GM18858 (cell line): ENCODE data around the gene ACAD10.

ENCODE experiments used
- ATAC-seq: cut with Tn5 transposase; IDR thresholded peaks from one replicate; pipeline ENCODE4 v1.9.1; 2021; ENCODE audit not compliant: unreplicated experiment

Gene ACAD10

DNA sequence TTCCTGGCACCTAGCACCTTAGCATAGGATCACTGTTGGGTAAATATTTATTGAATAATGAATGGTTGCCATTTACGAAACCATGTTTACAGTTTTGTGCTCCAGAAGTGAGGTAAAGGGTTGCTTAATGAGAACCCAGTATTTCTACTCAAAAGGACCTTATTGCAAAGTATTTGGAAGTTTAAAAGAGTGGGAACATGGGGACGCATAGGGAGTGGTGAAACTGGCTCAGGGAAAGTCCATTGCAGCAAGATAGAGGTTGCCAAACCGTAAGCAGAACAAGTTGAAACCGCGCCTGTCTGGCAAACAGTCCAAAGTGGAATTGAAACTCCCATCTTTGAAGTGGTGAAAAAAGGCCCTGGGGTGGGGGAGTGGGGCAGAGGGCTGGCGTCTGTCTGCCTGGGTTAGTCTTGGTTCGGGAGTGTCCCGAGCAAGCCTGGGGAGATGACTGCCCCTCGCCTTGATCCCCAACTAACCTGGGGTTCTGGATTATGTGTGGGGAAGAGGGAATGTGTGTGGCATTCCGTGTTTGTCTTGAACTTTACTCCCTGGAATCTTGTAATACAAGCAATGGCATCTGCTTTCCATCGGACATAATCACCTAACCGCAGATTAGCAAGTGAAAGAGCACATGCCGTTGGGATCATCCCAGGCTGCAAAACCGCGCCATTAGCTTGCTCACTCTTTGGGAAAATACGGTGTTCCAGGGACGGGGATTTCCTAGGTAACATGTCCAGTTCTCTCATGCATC is 88.1 kb downstream of the ACAD10 start:
- ATAC-seq: peak; percentile 37

DNA sequence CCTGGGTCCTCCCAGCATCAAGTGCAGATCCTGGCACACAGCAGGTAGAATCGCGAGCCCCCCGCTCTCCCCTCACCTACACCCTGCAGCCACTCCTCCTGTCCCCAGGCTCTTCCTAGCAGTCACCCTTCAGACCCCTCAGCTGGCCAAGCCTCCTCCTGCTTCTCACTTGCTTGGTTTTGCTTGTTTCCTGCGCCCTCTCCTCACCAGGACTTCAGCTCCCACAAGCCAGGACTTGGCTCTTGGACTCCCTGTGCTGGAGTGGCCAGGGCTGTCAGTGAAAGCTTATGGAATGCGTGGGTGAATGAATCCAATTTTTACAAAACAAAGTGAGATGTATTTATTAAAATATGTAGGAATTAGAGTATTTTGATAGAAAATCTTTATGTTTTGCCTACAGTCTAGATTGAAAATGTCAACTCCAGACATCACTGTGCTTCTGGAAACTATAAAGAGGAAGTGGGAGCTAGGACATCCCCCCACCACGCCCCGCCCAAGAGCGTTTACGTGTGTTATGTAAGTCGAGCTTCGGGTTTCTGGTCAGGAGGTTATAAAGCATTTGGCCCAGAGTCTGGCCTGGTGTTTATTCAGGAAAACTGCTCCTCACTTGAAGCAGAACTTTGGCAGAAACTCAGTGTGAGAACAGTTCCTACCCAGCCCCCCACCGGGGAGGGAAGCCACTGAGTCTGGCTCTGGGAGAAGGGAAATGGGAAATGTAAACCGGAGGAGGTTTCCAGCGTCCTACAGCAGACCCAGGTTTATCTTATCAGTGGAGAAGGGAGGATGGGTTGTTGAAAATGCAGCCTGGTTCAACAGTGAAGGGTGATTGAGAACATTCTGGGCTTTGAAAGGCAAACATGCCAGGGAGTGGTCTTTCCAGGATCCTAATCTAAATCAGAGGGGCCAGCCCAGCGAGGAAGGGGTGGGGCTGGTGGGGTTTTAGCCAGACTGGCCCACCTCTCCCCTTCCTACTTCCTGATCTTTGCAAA is 89.6 kb downstream of the ACAD10 start:
- no peak for ATAC-seq

GRCh38 chr12:111776836-111777344 is 91.0 kb downstream of the ACAD10 start:
- ATAC-seq: no peak

GRCh38 chr12:111777345-111778045 is 91.6 kb downstream of the ACAD10 start:
- ATAC-seq: no peak

DNA sequence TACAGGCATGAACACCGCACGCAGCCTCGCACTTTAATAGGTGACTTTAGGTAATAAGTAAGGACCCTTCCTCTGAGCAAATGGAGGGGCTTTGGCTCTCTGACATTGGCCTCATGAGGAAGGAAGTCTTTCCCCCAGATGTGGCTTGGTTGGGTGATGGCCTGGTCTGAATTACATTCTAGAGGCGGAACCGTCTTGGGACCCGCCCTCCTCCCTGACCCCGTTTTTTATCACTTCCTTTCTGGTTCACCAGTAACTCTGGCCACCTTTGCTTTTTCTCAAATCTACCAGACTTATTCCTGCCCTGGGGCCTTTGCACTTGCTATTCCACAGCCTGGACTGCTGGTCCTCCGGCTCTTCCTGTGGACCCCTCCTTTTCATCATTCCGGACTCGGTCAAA is 94.3 kb downstream of the ACAD10 start:
- no peak for ATAC-seq

DNA sequence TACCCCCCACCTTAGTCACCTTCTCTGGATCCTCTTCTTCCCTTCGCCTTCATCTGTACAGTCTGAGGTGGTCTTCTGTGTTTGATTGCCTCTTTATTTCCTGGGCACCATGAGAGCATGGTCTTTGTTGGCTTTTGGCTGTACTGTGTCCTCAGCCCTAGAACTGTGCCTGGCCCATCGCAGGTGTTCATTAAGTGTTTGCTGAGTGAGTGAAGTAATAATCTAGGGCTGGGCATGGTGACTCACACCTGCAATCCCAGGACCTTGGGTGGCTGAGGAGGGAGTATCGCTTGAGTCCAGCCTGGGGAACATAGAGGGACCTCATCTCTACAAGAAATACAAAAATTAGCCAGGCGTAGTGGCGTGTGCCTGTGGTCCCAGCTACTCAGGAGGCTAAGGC is 94.8 kb downstream of the ACAD10 start:
- ATAC-seq: no peak

DNA sequence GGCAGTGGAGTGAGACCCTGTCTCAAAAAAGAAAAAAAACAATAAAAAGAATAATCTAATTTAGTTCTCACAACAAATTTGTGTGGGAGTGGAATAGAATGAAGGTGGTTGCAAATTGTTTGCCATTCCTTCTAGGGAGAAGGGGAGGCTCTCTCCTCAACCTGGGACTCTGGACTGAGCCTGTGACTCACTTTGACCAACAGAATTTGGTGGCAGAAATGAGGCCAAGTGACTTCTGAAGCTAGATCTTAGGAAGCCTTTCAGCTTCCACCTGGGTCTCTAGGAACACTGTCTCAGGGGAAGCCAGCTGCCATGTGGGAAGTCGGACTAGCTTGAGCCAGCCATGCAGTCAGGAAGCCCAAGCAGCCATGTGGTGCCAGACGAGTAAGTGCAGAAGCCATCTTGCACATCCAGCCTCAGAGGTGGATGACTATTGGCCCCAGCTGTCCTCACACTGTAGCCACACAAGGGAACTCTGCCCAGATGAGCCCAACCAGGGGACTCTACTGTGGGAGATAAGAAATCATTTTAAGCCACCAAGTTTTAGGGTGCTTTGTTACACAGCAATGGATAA is 95.3 kb downstream of the ACAD10 start:
- ATAC-seq: no peak

- no peak for ATAC-seq
Observed at GRCh38 chr12:111783046-111783445, 97.2 kb downstream of the ACAD10 start.

DNA sequence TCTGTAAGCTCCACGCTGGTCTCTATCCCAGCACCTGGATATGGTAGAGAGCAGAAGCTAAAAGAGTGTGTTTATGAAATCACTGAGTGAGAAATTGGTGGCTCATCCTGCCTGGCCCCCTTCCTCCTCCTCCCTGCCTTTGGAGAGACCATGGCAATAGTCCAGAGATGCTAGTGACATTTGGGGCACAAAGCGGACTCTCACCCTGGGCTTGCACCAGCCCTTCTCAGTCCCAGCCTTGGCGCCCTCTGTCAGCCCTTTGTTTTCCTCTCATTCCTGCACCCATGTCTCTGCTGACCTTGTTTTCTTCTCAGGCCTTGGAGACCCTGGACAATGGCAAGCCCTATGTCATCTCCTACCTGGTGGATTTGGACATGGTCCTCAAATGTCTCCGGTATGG is 99.1 kb downstream of the ACAD10 start:
- no peak for ATAC-seq

DNA sequence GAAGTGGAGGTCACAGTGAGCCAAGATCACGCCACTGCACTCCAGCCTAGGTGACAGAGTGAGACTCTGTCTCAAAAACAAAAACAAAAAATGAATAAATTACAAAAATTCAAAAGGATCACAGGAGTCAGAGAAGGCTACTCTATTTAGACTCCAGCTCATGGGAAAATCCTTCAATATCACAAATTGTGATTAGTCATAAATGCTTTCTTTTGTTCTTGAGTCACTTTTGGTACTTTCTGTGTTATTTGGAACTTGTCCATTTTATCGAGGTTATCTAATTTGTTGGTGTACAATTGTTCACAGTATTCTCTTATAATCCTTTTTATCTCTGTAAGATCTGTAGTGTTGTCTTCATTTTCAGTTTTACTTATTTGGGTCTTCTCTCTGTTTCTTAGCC is 99.8 kb downstream of the ACAD10 start:
- ATAC-seq: no peak

DNA sequence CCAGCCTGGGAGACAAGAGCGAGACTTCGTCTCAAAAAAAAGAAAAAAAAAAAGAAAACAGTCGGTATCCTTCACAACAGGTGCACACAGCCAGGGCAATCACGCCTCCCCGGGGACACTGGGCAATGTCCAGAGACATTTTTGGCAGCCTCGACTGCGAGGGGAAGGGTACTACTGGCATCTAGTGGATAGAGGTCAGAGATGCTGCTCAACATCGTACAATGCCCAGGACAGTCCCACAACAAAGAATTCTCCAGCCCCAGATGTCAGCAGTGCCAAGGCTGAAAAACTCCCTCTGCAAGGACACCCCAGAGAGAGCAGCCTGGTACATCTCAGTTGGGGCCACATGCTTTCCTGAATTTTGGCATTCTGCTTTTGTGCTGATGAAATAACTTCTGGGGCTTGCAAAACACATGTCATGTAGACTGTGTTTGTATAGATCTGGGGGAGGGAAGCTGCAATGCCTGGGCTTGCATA is 102.4 kb downstream of the ACAD10 start:
- ATAC-seq: no peak

DNA sequence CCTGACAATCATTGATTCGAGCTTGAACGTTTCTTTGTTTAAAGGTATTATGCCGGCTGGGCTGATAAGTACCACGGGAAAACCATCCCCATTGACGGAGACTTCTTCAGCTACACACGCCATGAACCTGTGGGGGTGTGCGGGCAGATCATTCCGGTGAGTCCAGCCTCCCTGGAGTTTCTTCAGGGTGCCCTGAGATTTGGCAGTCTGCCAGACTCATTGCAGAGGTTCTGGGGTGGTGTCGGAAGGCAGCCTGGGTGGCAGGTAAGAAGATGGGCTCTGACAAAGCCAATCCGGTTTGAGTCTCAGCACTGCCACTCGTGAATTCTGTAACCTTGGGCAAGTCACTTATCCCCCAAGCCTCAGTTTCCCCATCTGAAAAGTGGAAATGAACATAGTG is 103.9 kb downstream of the ACAD10 start:
- no peak for ATAC-seq

DNA sequence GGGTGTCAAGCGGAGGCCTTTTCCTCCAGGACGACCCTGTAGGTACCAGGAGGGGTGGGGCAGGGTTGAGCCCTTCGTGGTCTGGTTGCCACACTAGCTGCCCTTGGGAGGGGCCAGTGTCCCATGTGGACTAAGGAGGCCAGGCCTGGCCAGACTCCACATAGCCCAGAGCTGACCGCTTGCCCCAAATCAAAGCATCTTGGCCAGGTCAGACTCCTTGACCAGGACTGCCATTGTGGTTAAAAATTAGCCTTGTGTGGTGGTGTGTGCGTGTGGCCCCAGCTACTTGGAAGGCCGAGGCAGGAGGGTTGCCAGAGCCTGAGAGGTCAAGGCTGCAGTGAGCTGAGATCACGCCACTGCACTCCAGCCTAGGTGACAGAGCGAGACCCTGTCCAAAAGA is 105.7 kb downstream of the ACAD10 start:
- ATAC-seq: no peak

GRCh38 chr12:111792155-111792855 is 106.5 kb downstream of the ACAD10 start:
- no peak for ATAC-seq

- ATAC-seq: no peak
Observed at GRCh38 chr12:111792856-111793235, 107.0 kb downstream of the ACAD10 start.

- no peak for ATAC-seq
Observed at GRCh38 chr12:111798182-111798581, 112.3 kb downstream of the ACAD10 start.

- no peak for ATAC-seq
Observed at GRCh38 chr12:111799758-111800157, 113.9 kb downstream of the ACAD10 start.

DNA sequence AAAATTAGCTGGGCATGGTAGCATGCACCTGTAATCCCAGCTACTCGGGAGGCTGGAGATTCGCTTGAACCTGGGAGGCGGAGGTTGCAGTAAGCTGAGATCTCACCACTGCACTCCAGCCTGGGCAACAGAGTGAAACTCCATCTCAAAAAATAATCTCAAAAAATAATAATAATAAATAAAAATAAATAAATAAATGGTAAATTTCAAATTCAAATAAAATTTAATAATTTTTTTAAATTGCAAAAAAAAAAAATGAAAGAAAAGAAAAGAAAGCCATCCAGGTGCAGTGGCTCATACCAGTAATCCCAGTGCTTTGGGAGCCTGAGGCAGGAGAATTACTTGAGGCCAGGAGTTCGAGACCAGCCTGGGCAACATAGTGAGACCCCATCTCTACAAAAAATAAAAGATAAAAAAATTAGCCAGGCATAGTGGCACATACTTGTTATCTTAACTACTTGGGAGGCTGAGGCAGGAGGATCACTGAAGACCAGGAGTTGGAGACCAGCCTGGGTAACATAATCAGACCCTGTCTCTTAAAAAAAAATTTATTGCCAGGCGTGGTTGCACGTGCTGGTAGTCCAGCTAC is 117.3 kb downstream of the ACAD10 start:
- no peak for ATAC-seq

GRCh38 chr12:111803851-111804250 is 118.0 kb downstream of the ACAD10 start:
- no peak for ATAC-seq

DNA sequence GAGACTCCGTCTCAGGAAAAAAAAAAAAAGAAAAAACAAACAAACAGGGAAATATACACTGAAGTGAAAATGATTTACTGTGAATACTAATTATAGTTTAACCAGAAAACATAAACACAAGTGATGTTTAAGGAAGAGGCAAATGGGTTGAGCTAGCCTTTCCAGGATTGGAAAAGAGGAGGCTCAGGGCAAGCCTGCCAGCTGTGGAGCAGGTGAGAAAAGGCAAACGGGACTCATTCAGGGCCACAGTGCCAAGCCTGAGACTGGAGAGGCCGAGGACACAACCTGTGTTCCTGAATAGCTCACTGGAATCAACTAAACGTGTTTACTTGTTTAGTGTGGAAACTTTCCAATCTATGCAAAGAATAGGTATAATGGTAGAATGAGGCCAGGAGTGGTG is 120.5 kb downstream of the ACAD10 start:
- no peak for ATAC-seq
